ENCODE measurements around the gene REEP1.

GRCh38 chr2:86194751-86195054 lies 142.7 kb downstream of the REEP1 start:
- TF ChIP-seq GATA3 (IDR thresholded peaks at IDR 0.05; ENCODE audit: low read depth, low read length) (no peak), GATA2 (IDR thresholded peaks at IDR 0.05; ENCODE audit: low read depth, low read length) (no peak)

All from SH-SY5Y (cell line).